H9 (cell line): ENCODE data around the gene QSOX1. TPM values are rescaled to one million over a fixed set of nuclear protein-coding genes. Genes with fewer than 3 reads are reported as not detected.

Source experiments
- DNase-seq: peaks from one replicate; pipeline ENCODE4 v3.0.0-alpha.2; 2017
- H2AFZ ChIP-seq: one replicate; pipeline ENCODE4 v1.6.1; 2013; ENCODE audit warnings: mild to moderate bottlenecking, low read length, control low read depth, moderate library complexity
- H2AK5ac ChIP-seq: 2 replicates; pipeline ENCODE4 v1.6.1; 2013; ENCODE audit warnings: low read length, control low read depth, mixed read lengths; ENCODE audit not compliant: insufficient read length
- H2BK120ac ChIP-seq: one replicate; pipeline ENCODE4 v1.6.1; 2013; ENCODE audit warnings: low read depth, mild to moderate bottlenecking, low read length, control low read depth, inconsistent platforms; ENCODE audit not compliant: poor library complexity, severe bottlenecking
- H2BK12ac ChIP-seq: 2 replicates; pipeline ENCODE4 v1.6.1; 2013; ENCODE audit warnings: low read length, control low read depth, mixed read lengths, low read depth; ENCODE audit not compliant: insufficient read length
- H2BK15ac ChIP-seq: 2 replicates; pipeline ENCODE4 v1.6.1; 2013; ENCODE audit warnings: low read depth, low read length, control low read depth
- H2BK20ac ChIP-seq: one replicate; pipeline ENCODE4 v1.6.1; 2013; ENCODE audit warnings: low read depth, mild to moderate bottlenecking, low read length, control low read depth, inconsistent platforms; ENCODE audit not compliant: poor library complexity, severe bottlenecking
- H2BK5ac ChIP-seq: 2 replicates; pipeline ENCODE4 v1.6.1; 2013; ENCODE audit warnings: low read length, control low read depth, mixed read lengths; ENCODE audit not compliant: insufficient read length
- H3K14ac ChIP-seq: 2 replicates; pipeline ENCODE4 v1.6.1; 2013; ENCODE audit warnings: low read length, control low read depth; ENCODE audit not compliant: insufficient read depth
- H3K18ac ChIP-seq: 2 replicates; pipeline ENCODE4 v1.6.1; 2013; ENCODE audit warnings: low read depth, mild to moderate bottlenecking, mixed read lengths, low read length, control low read depth; ENCODE audit not compliant: insufficient read length
- H3K23ac ChIP-seq: 2 replicates; pipeline ENCODE4 v1.6.1; 2013; ENCODE audit warnings: low read length, control low read depth, mixed read lengths, low read depth; ENCODE audit not compliant: insufficient read length
- H3K23me2 ChIP-seq: 2 replicates; pipeline ENCODE4 v1.6.1; 2013; ENCODE audit warnings: low read depth, mild to moderate bottlenecking, mixed read lengths, low read length, control low read depth; ENCODE audit not compliant: insufficient read length, poor library complexity, severe bottlenecking
- H3K27ac ChIP-seq: 2 replicates; pipeline ENCODE4 v1.5.1; 2013; ENCODE audit warnings: low read length, control low read depth, mixed read lengths, low read depth; ENCODE audit not compliant: insufficient read length
- H3K27me3 ChIP-seq: 2 replicates; pipeline ENCODE4 v1.6.1; 2013; ENCODE audit warnings: low read length, control low read depth, inconsistent platforms; ENCODE audit not compliant: insufficient read depth
- H3K4ac ChIP-seq: 2 replicates; pipeline ENCODE4 v1.6.1; 2013; ENCODE audit warnings: low read depth, mild to moderate bottlenecking, control low read depth, inconsistent platforms, low read length, moderate library complexity
- H3K4me1 ChIP-seq: 2 replicates; pipeline ENCODE4 v1.6.1; 2013; ENCODE audit warnings: low read length, control low read depth, inconsistent platforms; ENCODE audit not compliant: insufficient read depth
- H3K4me2 ChIP-seq: 2 replicates; pipeline ENCODE4 v1.6.1; 2013; ENCODE audit warnings: low read length, control low read depth, mixed read lengths; ENCODE audit not compliant: insufficient read length, insufficient read depth
- H3K56ac ChIP-seq: 2 replicates; pipeline ENCODE4 v1.6.1; 2013; ENCODE audit warnings: low read depth, mild to moderate bottlenecking, mixed read lengths, low read length, control low read depth; ENCODE audit not compliant: insufficient read length
- H3K79me1 ChIP-seq: 2 replicates; pipeline ENCODE4 v1.6.1; 2013; ENCODE audit warnings: low read depth, mild to moderate bottlenecking, moderate library complexity, low read length, control low read depth, inconsistent platforms; ENCODE audit not compliant: insufficient read depth, poor library complexity, severe bottlenecking
- H3K79me2 ChIP-seq: 2 replicates; pipeline ENCODE4 v1.6.1; 2013; ENCODE audit warnings: low read length, control low read depth, inconsistent platforms; ENCODE audit not compliant: insufficient read depth
- H3K9ac ChIP-seq: 2 replicates; pipeline ENCODE4 v1.6.1; 2013; ENCODE audit warnings: low read length, control low read depth, mixed read lengths; ENCODE audit not compliant: insufficient read length; ENCODE audit errors: extremely low read depth
- H3K9me3 ChIP-seq: one replicate; pipeline ENCODE4 v1.6.1; 2013; ENCODE audit warnings: low read depth, low read length, inconsistent platforms; ENCODE audit not compliant: control insufficient read depth
- H3T11ph ChIP-seq: one replicate; pipeline ENCODE4 v1.6.1; 2013; ENCODE audit warnings: mild to moderate bottlenecking, low read length, control low read depth, inconsistent platforms
- H4K20me1 ChIP-seq: one replicate; pipeline ENCODE4 v1.6.1; 2013; ENCODE audit not compliant: control insufficient read depth, insufficient read length, insufficient read depth
- H4K5ac ChIP-seq: 2 replicates; pipeline ENCODE4 v1.6.1; 2013; ENCODE audit warnings: low read depth, mild to moderate bottlenecking, mixed read lengths, low read length, control low read depth; ENCODE audit not compliant: insufficient read length
- H4K8ac ChIP-seq: replicated peaks from 2 replicates; pipeline ENCODE4 v1.6.1; 2013; ENCODE audit warnings: low read length, control low read depth, mixed read lengths, low read depth; ENCODE audit not compliant: insufficient read length
- H4K91ac ChIP-seq: 2 replicates; pipeline ENCODE4 v1.6.1; 2013; ENCODE audit warnings: low read depth, mild to moderate bottlenecking, moderate library complexity, mixed read lengths, low read length, control low read depth; ENCODE audit not compliant: insufficient read length
- H3K27ac Mint-ChIP-seq, 3 experiments: 2 replicates in 2 of 3; 3 replicates in 1 of 3; pipeline ENCODE4 v1.8.0; 2020 to 2021; ENCODE audit warnings: mixed read lengths in 3 of 3, mild to moderate bottlenecking in 1 of 3, moderate library complexity in 1 of 3
- H3K27me3 Mint-ChIP-seq: 2 replicates; pipeline ENCODE4 v1.8.0; 2021; ENCODE audit warnings: low read depth, mild to moderate bottlenecking, moderate library complexity, mixed read lengths
- H3K36me3 Mint-ChIP-seq, 3 experiments: 2 replicates in 2 of 3; 3 replicates in 1 of 3; pipeline ENCODE4 v1.8.0; 2020 to 2021; ENCODE audit warnings: low read depth in 3 of 3, mixed read lengths in 3 of 3; ENCODE audit not compliant: insufficient read depth in 1 of 3
- H3K4me1 Mint-ChIP-seq, 2 experiments: 2 replicates each; pipeline ENCODE4 v1.8.0; 2020; ENCODE audit warnings: mixed read lengths in 2 of 2
- H3K4me3 Mint-ChIP-seq, 2 experiments: 2 replicates in 1 of 2; 3 replicates in 1 of 2; pipeline ENCODE4 v1.8.0; 2020 to 2021; ENCODE audit warnings: mild to moderate bottlenecking in 2 of 2, mixed read lengths in 2 of 2, moderate library complexity in 1 of 2
- H3K9me3 Mint-ChIP-seq, 2 experiments: 2 replicates in 1 of 2; 3 replicates in 1 of 2; pipeline ENCODE4 v1.8.0; 2020; ENCODE audit warnings: mild to moderate bottlenecking in 2 of 2, mixed read lengths in 2 of 2, moderate library complexity in 1 of 2
- WGBS: extraction: QIAGEN DNeasy Blood & Tissue Kit; methylation state at CpG from one replicate; pipeline ENCODE4 v1.1.7; 2013; ENCODE audit warnings: missing lambda C conversion rate, low lambda C conversion rate, mixed read lengths; ENCODE audit not compliant: insufficient read length; ENCODE audit errors: extremely low coverage; 5-methylcytosine and 5-hydroxymethylcytosine counted together
- total RNA-seq: library from RNA; stranded (reverse); gene quantifications from 2 replicates; pipeline ENCODE4 v1.2.1, GENCODE V29; 2021
- TF ChIP-seq, protein P1 (sequence below): fragments of 200-600 bp; sonication (generic); conservative IDR thresholded peaks from 3 replicates; pipeline ENCODE4 v1.8.0; 2021; ENCODE audit warnings: antibody characterized with exemption, mild to moderate bottlenecking

Gene QSOX1
- total RNA-seq, 1 experiment from 2014 or later, result 79.2 TPM

DNA sequence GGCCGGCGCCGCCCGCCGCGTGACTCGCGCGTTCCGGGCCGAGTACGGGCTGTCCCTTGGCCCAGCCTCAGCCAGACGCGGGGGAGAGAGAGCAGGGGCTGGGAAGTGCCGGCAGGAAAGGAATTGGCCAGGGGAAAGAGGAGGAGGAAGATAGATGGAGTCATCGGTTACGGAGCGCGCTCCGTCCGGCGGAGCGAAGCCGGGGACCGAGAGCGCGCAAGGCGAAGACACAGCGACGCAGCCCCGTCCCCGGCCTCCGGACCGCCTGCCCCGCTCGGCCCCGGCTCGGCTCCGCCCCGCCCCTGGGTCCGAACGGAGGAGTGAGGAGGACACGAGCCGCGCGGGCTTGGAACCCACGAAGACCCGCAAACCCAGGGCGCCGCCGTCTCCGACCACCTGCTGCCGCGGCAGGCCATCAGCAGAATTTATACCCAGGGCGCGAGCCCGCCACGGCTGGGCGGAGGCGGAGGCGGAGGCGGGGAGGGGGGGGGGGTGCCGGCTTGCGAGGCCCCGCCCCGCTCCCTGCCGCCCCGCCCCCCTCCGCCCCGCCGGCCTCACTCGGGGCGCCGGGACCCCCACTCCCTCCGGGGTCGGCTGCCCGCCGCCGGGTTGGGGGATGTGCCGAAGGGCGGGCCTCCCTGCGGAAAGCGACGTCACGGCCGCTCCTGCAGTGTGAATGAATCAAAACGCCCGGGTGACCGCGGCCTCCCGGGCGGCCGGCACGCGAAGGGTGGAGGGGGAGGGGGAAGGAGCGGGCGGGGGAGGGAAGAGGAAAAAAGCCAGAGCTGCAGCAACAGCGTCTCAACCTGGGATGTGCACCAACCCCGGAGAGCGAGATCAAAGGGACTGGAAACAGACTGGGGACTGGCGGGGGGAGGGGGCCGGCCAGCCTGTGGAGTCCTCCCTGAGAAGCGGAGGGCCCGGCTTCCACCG lies 75.1 kb downstream of the QSOX1 start, which contains the start of gene LHX4:
Gene LHX4, plus strand, starts transcription at position 782 of the 933 bp plus-strand sequence. CDS start 266 bp downstream, outside the sequence.
- no peak within 1 kb of the TSS for H3T11ph ChIP-seq
- no peaks in the 10 kb centered on the region for H3K9me3 ChIP-seq
- peak within 1 kb of the TSS; percentile 57; the same call in 1 of the 2 replicates for H3K14ac ChIP-seq
- no peaks in the 10 kb centered on the region for H4K20me1 ChIP-seq
- H4K5ac ChIP-seq, result no peak within 1 kb of the TSS
- TF ChIP-seq, protein P1, sequence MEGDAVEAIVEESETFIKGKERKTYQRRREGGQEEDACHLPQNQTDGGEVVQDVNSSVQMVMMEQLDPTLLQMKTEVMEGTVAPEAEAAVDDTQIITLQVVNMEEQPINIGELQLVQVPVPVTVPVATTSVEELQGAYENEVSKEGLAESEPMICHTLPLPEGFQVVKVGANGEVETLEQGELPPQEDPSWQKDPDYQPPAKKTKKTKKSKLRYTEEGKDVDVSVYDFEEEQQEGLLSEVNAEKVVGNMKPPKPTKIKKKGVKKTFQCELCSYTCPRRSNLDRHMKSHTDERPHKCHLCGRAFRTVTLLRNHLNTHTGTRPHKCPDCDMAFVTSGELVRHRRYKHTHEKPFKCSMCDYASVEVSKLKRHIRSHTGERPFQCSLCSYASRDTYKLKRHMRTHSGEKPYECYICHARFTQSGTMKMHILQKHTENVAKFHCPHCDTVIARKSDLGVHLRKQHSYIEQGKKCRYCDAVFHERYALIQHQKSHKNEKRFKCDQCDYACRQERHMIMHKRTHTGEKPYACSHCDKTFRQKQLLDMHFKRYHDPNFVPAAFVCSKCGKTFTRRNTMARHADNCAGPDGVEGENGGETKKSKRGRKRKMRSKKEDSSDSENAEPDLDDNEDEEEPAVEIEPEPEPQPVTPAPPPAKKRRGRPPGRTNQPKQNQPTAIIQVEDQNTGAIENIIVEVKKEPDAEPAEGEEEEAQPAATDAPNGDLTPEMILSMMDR, result no peak
- H3K18ac ChIP-seq, result peak within 1 kb of the TSS; percentile 68
- H3K27ac ChIP-seq, result no peak within 1 kb of the TSS
- peak; percentile 90 for DNase-seq
- H2BK12ac ChIP-seq, result no peak within 1 kb of the TSS
- H2BK120ac ChIP-seq, result no peak within 1 kb of the TSS
- Mint-ChIP-seq H3K36me3 (peaks cover 0 to 2% (median 0%) of the 10 kb centered on the region in 3 experiments; a peak in 1 of 7 replicates), H3K4me3 (peak within 1 kb of the TSS; percentile 63 to 89), H3K27me3 (peaks cover 93% of the 10 kb centered on the region), H3K27ac (no peak within 1 kb of the TSS), H3K4me1 (peaks cover 32 to 47% of the 10 kb centered on the region in 2 experiments), H3K9me3 (peaks cover 3 to 5% of the 10 kb centered on the region in 2 experiments; a peak in 3 of 5 replicates)
- no peak within 1 kb of the TSS for H3K56ac ChIP-seq
- H3K4me1 ChIP-seq, result peaks cover 12% of the 10 kb centered on the region; the same call in 1 of the 2 replicates
- no peak within 1 kb of the TSS for H2BK5ac ChIP-seq
- no peak within 1 kb of the TSS for H3K9ac ChIP-seq
- no peak within 1 kb of the TSS for H3K23ac ChIP-seq
- H4K8ac ChIP-seq, result no peak within 1 kb of the TSS
- H2AFZ ChIP-seq, result no peak within 1 kb of the TSS
- whole genome bisulfite sequencing, result no CpG with 5 or more reads among the region's 105 CpGs
- H4K91ac ChIP-seq, result no peak within 1 kb of the TSS
- no peak within 1 kb of the TSS for H2BK15ac ChIP-seq
- no peak within 1 kb of the TSS for H2AK5ac ChIP-seq
- peaks cover 55% of the 10 kb centered on the region for H3K27me3 ChIP-seq
- H3K4me2 ChIP-seq, result peak within 1 kb of the TSS; percentile 76
- no peak within 1 kb of the TSS for H2BK20ac ChIP-seq
- no peaks in the 10 kb centered on the region for H3K79me2 ChIP-seq
- H3K23me2 ChIP-seq, result peaks cover 29% of the 10 kb centered on the region
- no peak within 1 kb of the TSS for H3K4ac ChIP-seq
- H3K79me1 ChIP-seq, result no peaks in the 10 kb centered on the region
